ENCODE measurements around the gene KDM4F. TPM values are rescaled to one million over a fixed set of nuclear protein-coding genes. Genes with fewer than 3 reads are reported as not detected.

KDM4F gene
- total RNA-seq, 3 donors from 2014 or later, result not detected

GRCh38 chr11:95067039-95067840 is 18.0 kb downstream of the KDM4F start:
- DNase-seq (peak; percentile 83 to 89 (median 88)), ATAC-seq (peak; percentile 84)
- intact Hi-C loops (cut with DNase I, micrococcal nuclease), result loop anchor here in 1 of 2 donors (5.0 kb wide), 2 partner anchors 70 to 85 kb away; no protein-coding TSS in a partner anchor
- Histone ChIP-seq H3K9me3 (no peaks in the 10 kb centered on the region), H3K4me3 (peak overlapping the region; percentile 84), H3K36me3 (ENCODE audit: low read depth) (no peaks in the 10 kb centered on the region), H3K4me1 (ENCODE audit: low read depth) (peaks cover 7% of the 10 kb centered on the region)
- TF ChIP-seq CTCF (IDR thresholded peaks at IDR 0.05), result peak; percentile 41

GRCh38 chr11:95067841-95068219 is 18.6 kb downstream of the KDM4F start:
- Histone ChIP-seq H3K36me3 (ENCODE audit: low read depth) (no peaks in the 10 kb centered on the region), H3K4me1 (ENCODE audit: low read depth) (peaks cover 7% of the 10 kb centered on the region), H3K9me3 (no peaks in the 10 kb centered on the region), H3K4me3 (peak overlapping the region; percentile 84)
- TF ChIP-seq CTCF (IDR thresholded peaks at IDR 0.05), result no peak
- ATAC-seq (peak; percentile 4), DNase-seq (peak in 1 of 3 donors; percentile 61)
- intact Hi-C loops (cut with DNase I, micrococcal nuclease), result loop anchor here in 1 of 2 donors (5.0 kb wide), 2 partner anchors 69 to 84 kb away; no protein-coding TSS in a partner anchor

GRCh38 chr11:95068549-95068948 is 19.3 kb downstream of the KDM4F start:
- DNase-seq (peak; percentile 79 to 92 (median 80)), ATAC-seq (peak; percentile 83)
- intact Hi-C loops (cut with DNase I, micrococcal nuclease), result loop anchor here in 1 of 2 donors (5.0 kb wide), 2 partner anchors 69 to 84 kb away; no protein-coding TSS in a partner anchor

GRCh38 chr11:95070471-95070870 is 21.2 kb downstream of the KDM4F start:
- ATAC-seq (no peak), DNase-seq (no peak)
- Histone ChIP-seq H3K4me1 (ENCODE audit: low read depth) (peaks cover 12% of the 10 kb centered on the region), H3K4me3 (no peak overlapping the region), H3K9me3 (no peaks in the 10 kb centered on the region), H3K36me3 (ENCODE audit: low read depth) (no peaks in the 10 kb centered on the region)
- intact Hi-C loops (cut with DNase I, micrococcal nuclease), result no loop called here
- TF ChIP-seq CTCF (IDR thresholded peaks at IDR 0.05), result no peak

More at GRCh38 chr11:95068549-95068948, 19.3 kb downstream of the KDM4F start:
- peaks cover 7% of the 10 kb centered on the region for H3K4me1 ChIP-seq (ENCODE audit: low read depth)
- no peak for TF ChIP-seq CTCF (IDR thresholded peaks at IDR 0.05)
- H3K36me3 ChIP-seq (ENCODE audit: low read depth), result no peaks in the 10 kb centered on the region
- peak overlapping the region; percentile 84 for H3K4me3 ChIP-seq
- no peaks in the 10 kb centered on the region for H3K9me3 ChIP-seq

- DNase-seq (no peak), ATAC-seq (no peak)
- intact Hi-C loops (cut with DNase I, micrococcal nuclease), result no loop called here
- H3K4me1 ChIP-seq (ENCODE audit: low read depth), result peaks cover 17% of the 10 kb centered on the region
- no peak overlapping the region for H3K4me3 ChIP-seq
- no peaks in the 10 kb centered on the region for H3K9me3 ChIP-seq
- no peak for TF ChIP-seq CTCF (IDR thresholded peaks at IDR 0.05)
- no peaks in the 10 kb centered on the region for H3K36me3 ChIP-seq (ENCODE audit: low read depth)
These were observed 23.7 kb downstream of the KDM4F start for GRCh38 chr11:95072948-95073347.

Data from mucosa of descending colon (tissue), 3 donors.